IMR-90 (cell line): ENCODE measurements around the gene ERC2.

Experiments used
- BHLHE40 ChIP-seq: fragments of 150-350 bp; IDR thresholded peaks from 2 replicates; pipeline ENCODE4 v1.6.1; 2016; ENCODE audit warnings: mild to moderate bottlenecking, low read depth, low read length
- CEBPB ChIP-seq: IDR thresholded peaks from 2 replicates; pipeline ENCODE4 v1.6.1; 2012; ENCODE audit warnings: low read depth, low read length, improper control_type of control experiment
- FOS ChIP-seq: fragments of 150-350 bp; IDR thresholded peaks from 2 replicates; pipeline ENCODE4 v1.6.1; 2016; ENCODE audit warnings: low read depth, low read length
- MAFK ChIP-seq: IDR thresholded peaks from 2 replicates; pipeline ENCODE4 v1.6.1; 2012; ENCODE audit warnings: low read depth, low read length, improper control_type of control experiment
- MAZ ChIP-seq: IDR thresholded peaks from 2 replicates; pipeline ENCODE4 v1.6.1; 2012; ENCODE audit warnings: low read depth, mild to moderate bottlenecking, low read length, improper control_type of control experiment, moderate library complexity, borderline replicate concordance
- MXI1 ChIP-seq: IDR thresholded peaks from 2 replicates; pipeline ENCODE4 v1.6.1; 2012; ENCODE audit warnings: low read depth, mild to moderate bottlenecking, low read length, moderate library complexity, borderline replicate concordance
- POLR2A ChIP-seq: IDR thresholded peaks from 2 replicates; pipeline ENCODE4 v1.6.1; 2012; ENCODE audit warnings: mild to moderate bottlenecking, low read depth, low read length
- RAD21 ChIP-seq: IDR thresholded peaks from 2 replicates; pipeline ENCODE4 v1.6.1; 2012; ENCODE audit warnings: low read length, improper control_type of control experiment
- RCOR1 ChIP-seq: IDR thresholded peaks from 2 replicates; pipeline ENCODE4 v1.6.1; 2012; ENCODE audit warnings: mild to moderate bottlenecking, low read length, improper control_type of control experiment; ENCODE audit not compliant: insufficient replicate concordance
- RFX5 ChIP-seq: IDR thresholded peaks from 2 replicates; pipeline ENCODE4 v1.8.0; 2012; ENCODE audit warnings: low read depth, mild to moderate bottlenecking, low read length, moderate library complexity
- SMC3 ChIP-seq: fragments of 150-350 bp; IDR thresholded peaks from 2 replicates; pipeline ENCODE4 v1.6.1; 2016; ENCODE audit warnings: low read depth, mild to moderate bottlenecking, antibody characterized with exemption, low read length, moderate library complexity
- TF ChIP-seq, protein P1 (sequence below): conservative IDR thresholded peaks from 2 replicates; pipeline ENCODE4 v1.5.1; 2012; ENCODE audit warnings: mild to moderate bottlenecking, low read depth, low read length, improper control_type of control experiment
- TF ChIP-seq, protein P2 (sequence below): fragments of 150-350 bp; IDR thresholded peaks from 2 replicates; pipeline ENCODE4 v1.6.1; 2016; ENCODE audit warnings: low read depth, mild to moderate bottlenecking, low read length, moderate library complexity, borderline replicate concordance
- TF ChIP-seq, protein P3 (sequence below): fragments of 150-350 bp; IDR thresholded peaks from 2 replicates; pipeline ENCODE4 v1.6.1; 2017; ENCODE audit warnings: mild to moderate bottlenecking, antibody characterized with exemption, low read length, low read depth

GRCh38 chr3:55596212-55596611, 872.1 kb downstream of the ERC2 start:
- TF ChIP-seq, protein P1, sequence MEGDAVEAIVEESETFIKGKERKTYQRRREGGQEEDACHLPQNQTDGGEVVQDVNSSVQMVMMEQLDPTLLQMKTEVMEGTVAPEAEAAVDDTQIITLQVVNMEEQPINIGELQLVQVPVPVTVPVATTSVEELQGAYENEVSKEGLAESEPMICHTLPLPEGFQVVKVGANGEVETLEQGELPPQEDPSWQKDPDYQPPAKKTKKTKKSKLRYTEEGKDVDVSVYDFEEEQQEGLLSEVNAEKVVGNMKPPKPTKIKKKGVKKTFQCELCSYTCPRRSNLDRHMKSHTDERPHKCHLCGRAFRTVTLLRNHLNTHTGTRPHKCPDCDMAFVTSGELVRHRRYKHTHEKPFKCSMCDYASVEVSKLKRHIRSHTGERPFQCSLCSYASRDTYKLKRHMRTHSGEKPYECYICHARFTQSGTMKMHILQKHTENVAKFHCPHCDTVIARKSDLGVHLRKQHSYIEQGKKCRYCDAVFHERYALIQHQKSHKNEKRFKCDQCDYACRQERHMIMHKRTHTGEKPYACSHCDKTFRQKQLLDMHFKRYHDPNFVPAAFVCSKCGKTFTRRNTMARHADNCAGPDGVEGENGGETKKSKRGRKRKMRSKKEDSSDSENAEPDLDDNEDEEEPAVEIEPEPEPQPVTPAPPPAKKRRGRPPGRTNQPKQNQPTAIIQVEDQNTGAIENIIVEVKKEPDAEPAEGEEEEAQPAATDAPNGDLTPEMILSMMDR = no peak
- TF ChIP-seq POLR2A = no peak
- TF ChIP-seq, protein P2, sequence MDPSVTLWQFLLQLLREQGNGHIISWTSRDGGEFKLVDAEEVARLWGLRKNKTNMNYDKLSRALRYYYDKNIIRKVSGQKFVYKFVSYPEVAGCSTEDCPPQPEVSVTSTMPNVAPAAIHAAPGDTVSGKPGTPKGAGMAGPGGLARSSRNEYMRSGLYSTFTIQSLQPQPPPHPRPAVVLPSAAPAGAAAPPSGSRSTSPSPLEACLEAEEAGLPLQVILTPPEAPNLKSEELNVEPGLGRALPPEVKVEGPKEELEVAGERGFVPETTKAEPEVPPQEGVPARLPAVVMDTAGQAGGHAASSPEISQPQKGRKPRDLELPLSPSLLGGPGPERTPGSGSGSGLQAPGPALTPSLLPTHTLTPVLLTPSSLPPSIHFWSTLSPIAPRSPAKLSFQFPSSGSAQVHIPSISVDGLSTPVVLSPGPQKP = no peak
- no peak for TF ChIP-seq MAZ
- TF ChIP-seq MAFK = no peak
- TF ChIP-seq BHLHE40 = no peak
- TF ChIP-seq RAD21 = no peak
- TF ChIP-seq MXI1 = no peak
- TF ChIP-seq, protein P3, sequence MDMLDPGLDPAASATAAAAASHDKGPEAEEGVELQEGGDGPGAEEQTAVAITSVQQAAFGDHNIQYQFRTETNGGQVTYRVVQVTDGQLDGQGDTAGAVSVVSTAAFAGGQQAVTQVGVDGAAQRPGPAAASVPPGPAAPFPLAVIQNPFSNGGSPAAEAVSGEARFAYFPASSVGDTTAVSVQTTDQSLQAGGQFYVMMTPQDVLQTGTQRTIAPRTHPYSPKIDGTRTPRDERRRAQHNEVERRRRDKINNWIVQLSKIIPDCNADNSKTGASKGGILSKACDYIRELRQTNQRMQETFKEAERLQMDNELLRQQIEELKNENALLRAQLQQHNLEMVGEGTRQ = no peak
- TF ChIP-seq CEBPB = no peak
- no peak for TF ChIP-seq SMC3
- TF ChIP-seq FOS = no peak
- no peak for TF ChIP-seq RFX5
- TF ChIP-seq RCOR1 = no peak
